ENCODE data around the gene RPTOR.

Gene RPTOR

GRCh38 chr17:80979547-80980378 lies 435.1 kb downstream of the RPTOR start:
- no peaks in the 10 kb centered on the region for H3K27me3 ChIP-seq (ENCODE audit: insufficient read depth, low read length, poor library complexity)

GRCh38 chr17:80980397-80981061 lies 435.9 kb downstream of the RPTOR start:
- no peaks in the 10 kb centered on the region for H3K36me3 ChIP-seq (ENCODE audit: insufficient read depth, low read length)
- H4K20me1 ChIP-seq (ENCODE audit: insufficient read depth, low read length), result no peaks in the 10 kb centered on the region; the same call in 1 of the 2 replicates
- no peaks in the 10 kb centered on the region for H3K9me3 ChIP-seq (ENCODE audit: insufficient read depth, low read length, severe bottlenecking)
- 0 out of 2 replicates have a peak, but pooled peaks cover 8% of the 10 kb centered on the region for H3K4me1 ChIP-seq (ENCODE audit: insufficient read depth, low read length)
- no peaks in the 10 kb centered on the region for H3K79me2 ChIP-seq (ENCODE audit: insufficient read depth, low read length)
- H3K9ac ChIP-seq (ENCODE audit: low read depth, low read length), result no peak overlapping the region
- H3K27me3 ChIP-seq (ENCODE audit: insufficient read depth, low read length, poor library complexity), result no peaks in the 10 kb centered on the region
- no peak for TF ChIP-seq CTCF (IDR thresholded peaks at IDR 0.05; ENCODE audit: borderline replicate concordance, extremely low read depth, low read length, poor library complexity, severe bottlenecking)
- no peak for TF ChIP-seq EZH2 (IDR thresholded peaks at IDR 0.05; ENCODE audit: borderline replicate concordance, low read depth, low read length, severe bottlenecking)
- no peak for ATAC-seq (ENCODE audit: insufficient read depth, low read depth)
- DNase-seq, result no peak
- no peak overlapping the region for H2AFZ ChIP-seq (ENCODE audit: low read depth, low read length)
- H3K27ac ChIP-seq (ENCODE audit: low read length), result no peak overlapping the region
- 0 out of 2 replicates have a peak overlapping the region, but pooled peaks have one; percentile 42 for H3K4me2 ChIP-seq (ENCODE audit: insufficient read depth, low read length)
- no peak overlapping the region for H3K4me3 ChIP-seq (ENCODE audit: low read depth in 1 of 2, low read length in 2 of 2)

More at GRCh38 chr17:80979547-80980378, 435.1 kb downstream of the RPTOR start:
- Histone ChIP-seq H3K27ac (ENCODE audit: low read length) (no peak overlapping the region), H3K4me3 (ENCODE audit: low read depth in 1 of 2, low read length in 2 of 2) (no peak overlapping the region), H3K4me2 (ENCODE audit: insufficient read depth, low read length) (no peak overlapping the region), H3K79me2 (ENCODE audit: insufficient read depth, low read length) (no peaks in the 10 kb centered on the region), H3K9me3 (ENCODE audit: insufficient read depth, low read length, severe bottlenecking) (no peaks in the 10 kb centered on the region), H3K4me1 (ENCODE audit: insufficient read depth, low read length) (0 out of 2 replicates have a peak, but pooled peaks cover 8% of the 10 kb centered on the region), H3K36me3 (ENCODE audit: insufficient read depth, low read length) (no peaks in the 10 kb centered on the region), H4K20me1 (ENCODE audit: insufficient read depth, low read length) (no peaks in the 10 kb centered on the region; the same call in 1 of the 2 replicates), H3K9ac (ENCODE audit: low read depth, low read length) (no peak overlapping the region), H2AFZ (ENCODE audit: low read depth, low read length) (no peak overlapping the region)
- TF ChIP-seq EZH2 (IDR thresholded peaks at IDR 0.05; ENCODE audit: borderline replicate concordance, low read depth, low read length, severe bottlenecking) (no peak), CTCF (IDR thresholded peaks at IDR 0.05; ENCODE audit: borderline replicate concordance, extremely low read depth, low read length, poor library complexity, severe bottlenecking) (no peak)
- DNase-seq (no peak), ATAC-seq (ENCODE audit: insufficient read depth, low read depth) (no peak)

GRCh38 chr17:80981062-80981902 lies 436.6 kb downstream of the RPTOR start:
- peak; percentile 87 for ATAC-seq (ENCODE audit: insufficient read depth, low read depth)
- no peak overlapping the region; a peak in 1 of 4 replicates for H3K4me3 ChIP-seq (ENCODE audit: low read depth in 1 of 2, low read length in 2 of 2)
- no peak overlapping the region for H3K9ac ChIP-seq (ENCODE audit: low read depth, low read length)
- no peaks in the 10 kb centered on the region for H3K9me3 ChIP-seq (ENCODE audit: insufficient read depth, low read length, severe bottlenecking)
- no peaks in the 10 kb centered on the region for H3K36me3 ChIP-seq (ENCODE audit: insufficient read depth, low read length)
- TF ChIP-seq CTCF (IDR thresholded peaks at IDR 0.05; ENCODE audit: borderline replicate concordance, extremely low read depth, low read length, poor library complexity, severe bottlenecking) (peak; percentile 88), EZH2 (IDR thresholded peaks at IDR 0.05; ENCODE audit: borderline replicate concordance, low read depth, low read length, severe bottlenecking) (no peak)
- H4K20me1 ChIP-seq (ENCODE audit: insufficient read depth, low read length), result no peaks in the 10 kb centered on the region; the same call in 1 of the 2 replicates
- no peak overlapping the region for H3K27ac ChIP-seq (ENCODE audit: low read length)
- peak; percentile 54 for DNase-seq
- H3K4me2 ChIP-seq (ENCODE audit: insufficient read depth, low read length), result peak overlapping the region; percentile 42
- H3K4me1 ChIP-seq (ENCODE audit: insufficient read depth, low read length), result 0 out of 2 replicates have a peak, but pooled peaks cover 8% of the 10 kb centered on the region
- no peak overlapping the region for H2AFZ ChIP-seq (ENCODE audit: low read depth, low read length)
- no peaks in the 10 kb centered on the region for H3K27me3 ChIP-seq (ENCODE audit: insufficient read depth, low read length, poor library complexity)
- H3K79me2 ChIP-seq (ENCODE audit: insufficient read depth, low read length), result no peaks in the 10 kb centered on the region
